Mesendoderm (in vitro differentiated cells): ENCODE data around the gene NKD1.

Experiments
- DNase-seq: peaks from one replicate; pipeline ENCODE4 v3.0.0; 2013
- H2AK5ac ChIP-seq: 2 replicates; pipeline ENCODE4 v1.6.1; 2013; ENCODE audit warnings: low read length, inconsistent platforms
- H2BK120ac ChIP-seq: 2 replicates; pipeline ENCODE4 v1.6.1; 2013; ENCODE audit warnings: low read depth, mild to moderate bottlenecking, low read length, moderate library complexity, mixed read lengths
- H2BK15ac ChIP-seq: replicated peaks from 2 replicates; pipeline ENCODE4 v1.6.1; 2013; ENCODE audit warnings: low read depth, mild to moderate bottlenecking, moderate library complexity
- H2BK5ac ChIP-seq: 2 replicates; pipeline ENCODE4 v1.6.1; 2013; ENCODE audit warnings: low read length, inconsistent platforms
- H3K18ac ChIP-seq: 2 replicates; pipeline ENCODE4 v1.6.1; 2013; ENCODE audit warnings: mild to moderate bottlenecking, low read length, mixed read lengths
- H3K23ac ChIP-seq: one replicate; pipeline ENCODE4 v1.6.1; 2013; ENCODE audit warnings: low read length
- H3K27ac ChIP-seq: 2 replicates; pipeline ENCODE4 v1.5.1; 2013; ENCODE audit warnings: low read depth, mild to moderate bottlenecking, inconsistent platforms, low read length, moderate library complexity
- H3K27me3 ChIP-seq: 2 replicates; pipeline ENCODE4 v1.6.1; 2013; ENCODE audit warnings: low read length, control low read depth, mild to moderate bottlenecking, inconsistent platforms; ENCODE audit not compliant: insufficient read depth, poor library complexity
- H3K36me3 ChIP-seq: 2 replicates; pipeline ENCODE4 v1.6.1; 2013; ENCODE audit warnings: low read length, inconsistent platforms; ENCODE audit not compliant: control insufficient read depth, insufficient read depth
- H3K4ac ChIP-seq: one replicate; pipeline ENCODE4 v1.6.1; 2013; ENCODE audit warnings: low read depth, mild to moderate bottlenecking, low read length, moderate library complexity
- H3K4me1 ChIP-seq: 2 replicates; pipeline ENCODE4 v1.6.1; 2013; ENCODE audit warnings: low read depth, low read length, inconsistent platforms; ENCODE audit not compliant: control insufficient read depth
- H3K4me2 ChIP-seq: 2 replicates; pipeline ENCODE4 v1.6.1; 2013; ENCODE audit warnings: low read length
- H3K4me3 ChIP-seq: 2 replicates; pipeline ENCODE4 v1.5.1; 2013; ENCODE audit warnings: mild to moderate bottlenecking, low read length
- H3K56ac ChIP-seq: one replicate; pipeline ENCODE4 v1.6.1; 2013; ENCODE audit warnings: low read length
- H3K79me1 ChIP-seq: 2 replicates; pipeline ENCODE4 v1.6.1; 2013; ENCODE audit warnings: low read length, inconsistent platforms
- H3K79me2 ChIP-seq: 2 replicates; pipeline ENCODE4 v1.6.1; 2013; ENCODE audit warnings: mild to moderate bottlenecking, low read length; ENCODE audit not compliant: control insufficient read depth, insufficient read depth
- H3K9ac ChIP-seq: 2 replicates; pipeline ENCODE4 v1.6.1; 2013; ENCODE audit warnings: low read length, inconsistent platforms
- H4K5ac ChIP-seq: one replicate; pipeline ENCODE4 v1.6.1; 2013; ENCODE audit warnings: low read length
- H4K8ac ChIP-seq: one replicate; pipeline ENCODE4 v1.6.1; 2013; ENCODE audit warnings: low read depth, mild to moderate bottlenecking, control low read depth, low read length, moderate library complexity
- WGBS: extraction: QIAGEN DNeasy Blood & Tissue Kit; methylation state at CpG from one replicate; pipeline ENCODE4 v1.1.7; 2013; ENCODE audit warnings: low lambda C conversion rate, missing lambda C conversion rate; ENCODE audit not compliant: insufficient coverage; ENCODE audit errors: extremely low coverage; 5-methylcytosine and 5-hydroxymethylcytosine counted together

Gene NKD1

GRCh38 chr16:50615891-50616290 is 67.7 kb downstream of the NKD1 start:
- H3K79me2 ChIP-seq: no peaks in the 10 kb centered on the region
- H3K4me1 ChIP-seq: peaks cover 5% of the 10 kb centered on the region
- H4K5ac ChIP-seq: no peak overlapping the region
- H3K18ac ChIP-seq: no peak overlapping the region
- H2BK120ac ChIP-seq: no peak overlapping the region
- no peak overlapping the region for H3K4ac ChIP-seq
- no peak overlapping the region for H2AK5ac ChIP-seq
- no peak overlapping the region for H2BK15ac ChIP-seq
- H3K4me3 ChIP-seq: no peak overlapping the region
- peaks cover under 1% of the 10 kb centered on the region for H3K79me1 ChIP-seq
- peak overlapping the region; percentile 31 for H3K23ac ChIP-seq
- WGBS: no CpG with 5 or more reads among the region's 5 CpGs
- H3K27ac ChIP-seq: no peak overlapping the region
- H3K36me3 ChIP-seq: no peaks in the 10 kb centered on the region
- no peak overlapping the region for H3K9ac ChIP-seq
- H3K56ac ChIP-seq: no peak overlapping the region
- no peak overlapping the region for H4K8ac ChIP-seq
- DNase-seq: no peak
- no peak overlapping the region for H2BK5ac ChIP-seq
- no peaks in the 10 kb centered on the region for H3K27me3 ChIP-seq
- no peak overlapping the region for H3K4me2 ChIP-seq

- Histone ChIP-seq H3K27ac (no peak overlapping the region), H3K4me1 (peaks cover 5% of the 10 kb centered on the region), H3K36me3 (no peaks in the 10 kb centered on the region), H3K4ac (no peak overlapping the region), H3K4me2 (no peak overlapping the region), H2AK5ac (no peak overlapping the region), H3K18ac (no peak overlapping the region), H3K56ac (no peak overlapping the region), H3K23ac (no peak overlapping the region), H3K27me3 (no peaks in the 10 kb centered on the region), H2BK120ac (no peak overlapping the region), H3K79me1 (peaks cover 1% of the 10 kb centered on the region), H4K5ac (no peak overlapping the region), H3K4me3 (no peak overlapping the region), H3K9ac (no peak overlapping the region), H3K79me2 (no peaks in the 10 kb centered on the region), H2BK5ac (no peak overlapping the region), H4K8ac (no peak overlapping the region), H2BK15ac (no peak overlapping the region)
- no CpG with 5 or more reads among the region's 6 CpGs for WGBS
- no peak for DNase-seq
Observed at GRCh38 chr16:50616386-50616785, 68.2 kb downstream of the NKD1 start.

GRCh38 chr16:50616883-50617645 is 68.9 kb downstream of the NKD1 start:
- H4K8ac ChIP-seq: no peak overlapping the region
- H2BK5ac ChIP-seq: no peak overlapping the region
- no peak overlapping the region for H3K4me3 ChIP-seq
- H3K56ac ChIP-seq: no peak overlapping the region
- H3K79me1 ChIP-seq: peaks cover 1% of the 10 kb centered on the region
- peaks cover 5% of the 10 kb centered on the region for H3K4me1 ChIP-seq
- H2AK5ac ChIP-seq: no peak overlapping the region
- no peaks in the 10 kb centered on the region for H3K79me2 ChIP-seq
- H3K9ac ChIP-seq: peak overlapping the region; percentile 9
- H2BK15ac ChIP-seq: no peak overlapping the region
- H3K4ac ChIP-seq: no peak overlapping the region
- no peaks in the 10 kb centered on the region for H3K36me3 ChIP-seq
- no peak overlapping the region for H4K5ac ChIP-seq
- no peaks in the 10 kb centered on the region for H3K27me3 ChIP-seq
- no peak overlapping the region for H2BK120ac ChIP-seq
- no peak overlapping the region for H3K18ac ChIP-seq
- no peak overlapping the region for H3K23ac ChIP-seq
- DNase-seq: peak; percentile 87
- H3K27ac ChIP-seq: peak overlapping the region; percentile 1
- no peak overlapping the region for H3K4me2 ChIP-seq
- no CpG with 5 or more reads among the region's 11 CpGs for WGBS

GRCh38 chr16:50617646-50618184 is 69.5 kb downstream of the NKD1 start:
- H3K79me2 ChIP-seq: no peaks in the 10 kb centered on the region
- H4K5ac ChIP-seq: no peak overlapping the region
- no peak overlapping the region for H2AK5ac ChIP-seq
- no peak overlapping the region for H3K23ac ChIP-seq
- DNase-seq: peak; percentile 4
- peak overlapping the region; percentile 1 for H3K27ac ChIP-seq
- H3K56ac ChIP-seq: no peak overlapping the region
- peaks cover 1% of the 10 kb centered on the region for H3K79me1 ChIP-seq
- no peak overlapping the region for H3K4me3 ChIP-seq
- no peaks in the 10 kb centered on the region for H3K36me3 ChIP-seq
- no peak overlapping the region for H2BK15ac ChIP-seq
- H3K4ac ChIP-seq: no peak overlapping the region
- no peaks in the 10 kb centered on the region for H3K27me3 ChIP-seq
- H2BK120ac ChIP-seq: no peak overlapping the region
- no CpG with 5 or more reads among the region's 2 CpGs for WGBS
- H2BK5ac ChIP-seq: no peak overlapping the region
- no peak overlapping the region for H3K4me2 ChIP-seq
- H4K8ac ChIP-seq: no peak overlapping the region
- H3K4me1 ChIP-seq: peaks cover 5% of the 10 kb centered on the region
- H3K18ac ChIP-seq: no peak overlapping the region
- peak overlapping the region; percentile 9 for H3K9ac ChIP-seq

- no peaks in the 10 kb centered on the region for H3K36me3 ChIP-seq
- no peak overlapping the region for H2AK5ac ChIP-seq
- H2BK5ac ChIP-seq: no peak overlapping the region
- H3K4ac ChIP-seq: no peak overlapping the region
- peaks cover 1% of the 10 kb centered on the region for H3K79me1 ChIP-seq
- no peaks in the 10 kb centered on the region for H3K27me3 ChIP-seq
- peak overlapping the region; percentile 2 for H3K56ac ChIP-seq
- H3K79me2 ChIP-seq: no peaks in the 10 kb centered on the region
- no peak overlapping the region for H3K23ac ChIP-seq
- H3K9ac ChIP-seq: no peak overlapping the region
- no peak overlapping the region for H3K27ac ChIP-seq
- no CpG with 5 or more reads among the region's 12 CpGs for WGBS
- H2BK120ac ChIP-seq: no peak overlapping the region
- no peak overlapping the region for H3K4me2 ChIP-seq
- H3K4me1 ChIP-seq: peaks cover 5% of the 10 kb centered on the region
- no peak for DNase-seq
- H2BK15ac ChIP-seq: no peak overlapping the region
- H4K5ac ChIP-seq: no peak overlapping the region
- H3K18ac ChIP-seq: no peak overlapping the region
- no peak overlapping the region for H3K4me3 ChIP-seq
- no peak overlapping the region for H4K8ac ChIP-seq
Observed at GRCh38 chr16:50618238-50618918, 70.2 kb downstream of the NKD1 start.
